Fibroblast of pulmonary artery (primary cell): ENCODE results near the gene CNTN6.
"Not testable (repeated sequence)": the region's sequence is repeated elsewhere in the genome, so short reads cannot be mapped to it uniquely, and the experiment has no call there.

Experiments used
- DNase-seq: peaks from one replicate; pipeline ENCODE4 v3.0.0-alpha.2; 2010; ENCODE audit warnings: low read depth
- H3K4me3 ChIP-seq: replicated peaks from 2 replicates; pipeline ENCODE4 v1.5.1; 2011; ENCODE audit warnings: low read depth, mild to moderate bottlenecking, control low read depth, low read length, moderate library complexity
- CTCF ChIP-seq: IDR thresholded peaks from 2 replicates; pipeline ENCODE4 v1.5.1; 2011; ENCODE audit warnings: mild to moderate bottlenecking, control low read depth, low read length, inconsistent platforms; ENCODE audit errors: missing control alignments

Gene CNTN6

GRCh38 chr3:1380926-1381646, 288.3 kb downstream of the CNTN6 start:
- no peak overlapping the region for H3K4me3 ChIP-seq
- no peak for TF ChIP-seq CTCF
- DNase-seq, result no peak

GRCh38 chr3:1381647-1382036, 288.8 kb downstream of the CNTN6 start:
- no peak for TF ChIP-seq CTCF

GRCh38 chr3:1387396-1387905, 294.6 kb downstream of the CNTN6 start:
- H3K4me3 ChIP-seq, DNase-seq: not testable (repeated sequence)

More at GRCh38 chr3:1381647-1382036, 288.8 kb downstream of the CNTN6 start:
- H3K4me3 ChIP-seq, result no peak overlapping the region
- DNase-seq, result no peak

- no peak overlapping the region for H3K4me3 ChIP-seq
- no peak for DNase-seq
- no peak for TF ChIP-seq CTCF
Observed at GRCh38 chr3:1394188-1394587, 301.4 kb downstream of the CNTN6 start.

GRCh38 chr3:1400571-1400970, 307.7 kb downstream of the CNTN6 start:
- H3K4me3 ChIP-seq, result no peak overlapping the region
- TF ChIP-seq CTCF, result no peak
- no peak for DNase-seq

- TF ChIP-seq CTCF, result no peak
- no peak overlapping the region for H3K4me3 ChIP-seq
- peak; percentile 19 for DNase-seq
Observed at GRCh38 chr3:1404270-1404962, 311.6 kb downstream of the CNTN6 start.

- DNase-seq, result no peak
- no peak for TF ChIP-seq CTCF
Observed at GRCh38 chr3:1406250-1406649, 313.4 kb downstream of the CNTN6 start.

More at GRCh38 chr3:1406250-1406649, 313.4 kb downstream of the CNTN6 start:
- no peak overlapping the region for H3K4me3 ChIP-seq
